ENCODE results near the gene HSPB3. TPM values are rescaled to one million over a fixed set of nuclear protein-coding genes. Genes with fewer than 3 reads are reported as not detected.
A peak's percentile ranks its signal among the peaks of the same experiment; 100 is the strongest.

Gene HSPB3
- total RNA-seq, 1 donor from 2014 or later, result not detected

- intact Hi-C loops (cut with DNase I), result no loop called here
- Histone ChIP-seq H3K27ac (no peak overlapping the region), H3K36me3 (no peaks in the 10 kb centered on the region), H3K4me1 (no peaks in the 10 kb centered on the region), H3K9me3 (no peaks in the 10 kb centered on the region), H3K4me3 (no peak overlapping the region), H3K27me3 (ENCODE audit: low read depth) (no peaks in the 10 kb centered on the region)
- TF ChIP-seq CTCF (IDR thresholded peaks at IDR 0.05), result no peak
- ATAC-seq (peak in 1 of 2 donors; percentile 19), DNase-seq (no peak)
Observed at GRCh38 chr5:54446379-54446732, 9.1 kb upstream of the HSPB3 start.

DNA sequence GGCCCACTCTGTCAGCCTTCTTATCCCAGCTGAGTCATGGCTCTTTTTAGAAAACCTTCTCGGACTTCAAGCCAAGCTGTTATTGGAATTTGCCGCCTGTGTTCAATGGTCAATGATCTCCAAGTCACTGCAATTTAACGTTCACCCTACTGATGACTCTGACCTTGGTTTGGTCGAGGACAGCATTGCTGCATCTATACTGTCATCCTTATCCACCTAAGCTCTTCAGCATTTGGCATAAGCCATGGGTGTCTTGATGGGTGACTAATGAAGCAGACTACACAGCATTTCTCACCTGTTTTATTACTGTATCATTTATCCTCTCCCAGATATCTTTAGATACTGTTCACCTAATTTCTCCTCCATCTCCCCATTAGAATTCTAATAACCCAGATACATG lies 5.6 kb upstream of the HSPB3 start:
- no peak for TF ChIP-seq CTCF (IDR thresholded peaks at IDR 0.05)
- Histone ChIP-seq H3K27me3 (ENCODE audit: low read depth) (no peaks in the 10 kb centered on the region), H3K36me3 (no peaks in the 10 kb centered on the region), H3K9me3 (no peaks in the 10 kb centered on the region), H3K4me1 (no peaks in the 10 kb centered on the region), H3K27ac (no peak overlapping the region), H3K4me3 (no peak overlapping the region)
- ATAC-seq (no peak), DNase-seq (no peak)
- intact Hi-C loops (cut with DNase I), result no loop called here

DNA sequence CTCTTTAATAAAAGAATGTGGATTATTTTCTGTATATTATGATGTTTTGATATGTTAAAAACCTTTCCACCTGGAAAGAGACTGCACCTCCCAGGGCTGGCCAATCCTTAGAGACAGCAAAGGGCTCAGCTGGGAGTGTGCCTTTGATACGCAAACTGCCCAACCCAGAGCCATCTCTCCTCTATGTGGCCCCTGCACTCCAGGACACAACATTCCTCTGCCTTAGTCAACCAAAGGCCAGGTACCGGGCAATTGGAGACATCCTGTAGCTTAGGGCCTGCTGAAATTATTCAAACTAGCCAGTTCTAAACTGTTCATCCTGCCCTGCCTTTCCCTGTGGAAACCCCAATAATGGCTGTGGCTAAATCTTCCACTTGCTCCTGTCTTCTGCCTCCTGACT lies 5.0 kb upstream of the HSPB3 start:
- Histone ChIP-seq H3K27ac (no peak overlapping the region), H3K27me3 (ENCODE audit: low read depth) (no peaks in the 10 kb centered on the region), H3K9me3 (no peaks in the 10 kb centered on the region), H3K36me3 (no peaks in the 10 kb centered on the region), H3K4me3 (no peak overlapping the region), H3K4me1 (no peaks in the 10 kb centered on the region)
- no peak for DNase-seq
- intact Hi-C loops (cut with DNase I), result no loop called here
- no peak for ATAC-seq
- no peak for TF ChIP-seq CTCF (IDR thresholded peaks at IDR 0.05)

GRCh38 chr5:54453046-54453445 lies 2.5 kb upstream of the HSPB3 start:
- no peak for TF ChIP-seq CTCF (IDR thresholded peaks at IDR 0.05)
- H3K27me3 ChIP-seq (ENCODE audit: low read depth), result no peaks in the 10 kb centered on the region
- no peaks in the 10 kb centered on the region for H3K36me3 ChIP-seq
- H3K27ac ChIP-seq, result no peak overlapping the region
- H3K9me3 ChIP-seq, result no peaks in the 10 kb centered on the region
- intact Hi-C loops (cut with DNase I), result no loop called here
- H3K4me1 ChIP-seq, result peaks cover 11% of the 10 kb centered on the region
- DNase-seq, result no peak
- ATAC-seq, result no peak
- no peak overlapping the region for H3K4me3 ChIP-seq

- Histone ChIP-seq H3K9me3 (no peaks in the 10 kb centered on the region), H3K36me3 (no peaks in the 10 kb centered on the region), H3K27ac (no peak overlapping the region), H3K4me1 (peaks cover 11% of the 10 kb centered on the region), H3K4me3 (no peak overlapping the region), H3K27me3 (ENCODE audit: low read depth) (no peaks in the 10 kb centered on the region)
- TF ChIP-seq CTCF (IDR thresholded peaks at IDR 0.05), result no peak
- intact Hi-C loops (cut with DNase I), result no loop called here
- ATAC-seq, result no peak
- DNase-seq, result no peak
Observed at GRCh38 chr5:54454602-54455001, 897 bp upstream of the HSPB3 start.

Data from lower lobe of right lung (tissue), 2 donors.